ENCODE results near the gene PEA15. TPM values are rescaled to one million over a fixed set of nuclear protein-coding genes. Genes with fewer than 3 reads are reported as not detected.

Gene PEA15
- total RNA-seq, 1 donor from 2014 or later, result 37.4 TPM

GRCh38 chr1:160194737-160195059 lies 10.5 kb upstream of the PEA15 start:
- no peak for DNase-seq (ENCODE audit: low spot score in 2 of 2, unreplicated experiment in 2 of 2)
- H3K9me3 Mint-ChIP-seq, result no peaks in the 10 kb centered on the region
- peaks cover 6% of the 10 kb centered on the region for H3K4me1 Mint-ChIP-seq

GRCh38 chr1:160196143-160196542 lies 9.0 kb upstream of the PEA15 start:
- Mint-ChIP-seq H3K4me3 (no peak overlapping the region), H3K4me1 (peaks cover 3% of the 10 kb centered on the region), H3K27ac (no peak overlapping the region), H3K9me3 (no peaks in the 10 kb centered on the region), H3K27me3 (ENCODE audit: low read depth) (no peaks in the 10 kb centered on the region), H3K36me3 (no peaks in the 10 kb centered on the region)
- DNase-seq (ENCODE audit: low spot score in 2 of 2, unreplicated experiment in 2 of 2), result no peak
- no peak for TF ChIP-seq CTCF (IDR thresholded peaks at IDR 0.05; ENCODE audit: unreplicated experiment)

More at GRCh38 chr1:160194737-160195059, 10.5 kb upstream of the PEA15 start:
- Mint-ChIP-seq H3K27ac (no peak overlapping the region), H3K4me3 (no peak overlapping the region), H3K27me3 (ENCODE audit: low read depth) (no peaks in the 10 kb centered on the region), H3K36me3 (no peaks in the 10 kb centered on the region)
- TF ChIP-seq CTCF (IDR thresholded peaks at IDR 0.05; ENCODE audit: unreplicated experiment), result no peak

- H3K9me3 Mint-ChIP-seq, result no peaks in the 10 kb centered on the region
- no peak overlapping the region for H3K27ac Mint-ChIP-seq
- no peaks in the 10 kb centered on the region for H3K36me3 Mint-ChIP-seq
- H3K4me3 Mint-ChIP-seq, result no peak overlapping the region
- no peak for DNase-seq (ENCODE audit: low spot score in 2 of 2, unreplicated experiment in 2 of 2)
- no peaks in the 10 kb centered on the region for H3K27me3 Mint-ChIP-seq (ENCODE audit: low read depth)
- H3K4me1 Mint-ChIP-seq, result peaks cover 3% of the 10 kb centered on the region
- no peak for TF ChIP-seq CTCF (IDR thresholded peaks at IDR 0.05; ENCODE audit: unreplicated experiment)
These were observed 8.0 kb upstream of the PEA15 start for GRCh38 chr1:160197231-160197630.

- no peak for DNase-seq (ENCODE audit: low spot score in 2 of 2, unreplicated experiment in 2 of 2)
- no peaks in the 10 kb centered on the region for H3K36me3 Mint-ChIP-seq
- no peak overlapping the region for H3K4me3 Mint-ChIP-seq
- no peaks in the 10 kb centered on the region for H3K27me3 Mint-ChIP-seq (ENCODE audit: low read depth)
- H3K4me1 Mint-ChIP-seq, result peaks cover 9% of the 10 kb centered on the region
- no peak for TF ChIP-seq CTCF (IDR thresholded peaks at IDR 0.05; ENCODE audit: unreplicated experiment)
- no peak overlapping the region for H3K27ac Mint-ChIP-seq
- H3K9me3 Mint-ChIP-seq, result no peaks in the 10 kb centered on the region
These were observed 4.4 kb upstream of the PEA15 start for GRCh38 chr1:160200786-160201185.

- peaks cover 4% of the 10 kb centered on the region for H3K36me3 Mint-ChIP-seq
- H3K27me3 Mint-ChIP-seq (ENCODE audit: low read depth), result no peaks in the 10 kb centered on the region
- H3K4me3 Mint-ChIP-seq, result peak overlapping the region; percentile 81
- H3K27ac Mint-ChIP-seq, result peak overlapping the region; percentile 82
- H3K4me1 Mint-ChIP-seq, result peaks cover 41% of the 10 kb centered on the region
- TF ChIP-seq CTCF (IDR thresholded peaks at IDR 0.05; ENCODE audit: unreplicated experiment), result no peak
- DNase-seq (ENCODE audit: low spot score in 2 of 2, unreplicated experiment in 2 of 2), result no peak
- H3K9me3 Mint-ChIP-seq, result no peaks in the 10 kb centered on the region
These were observed 500 bp upstream of the PEA15 start for GRCh38 chr1:160204526-160205241.

GRCh38 chr1:160206036-160206389 lies 829 bp downstream of the PEA15 start:
- DNase-seq (ENCODE audit: low spot score in 2 of 2, unreplicated experiment in 2 of 2), result no peak
- H3K27ac Mint-ChIP-seq, result peak overlapping the region; percentile 91
- H3K4me1 Mint-ChIP-seq, result peaks cover 51% of the 10 kb centered on the region
- H3K36me3 Mint-ChIP-seq, result peaks cover 4% of the 10 kb centered on the region
- no peaks in the 10 kb centered on the region for H3K27me3 Mint-ChIP-seq (ENCODE audit: low read depth)
- H3K9me3 Mint-ChIP-seq, result no peaks in the 10 kb centered on the region
- H3K4me3 Mint-ChIP-seq, result peak overlapping the region; percentile 81
- TF ChIP-seq CTCF (IDR thresholded peaks at IDR 0.05; ENCODE audit: unreplicated experiment), result no peak
